ENCODE results near the gene SPATA45. TPM values are rescaled to one million over a fixed set of nuclear protein-coding genes. Genes with fewer than 3 reads are reported as not detected.

Gene SPATA45
- total and polyA plus RNA-seq, 2 donors (not counting 1 experiment from before 2014, with no cell fraction given), result 0.44 to 0.83 TPM

GRCh38 chr1:212820969-212821368 is 26.5 kb downstream of the SPATA45 start:
- Histone ChIP-seq H3K4me3 (replicated peaks in 1 of 4; ENCODE audit: control extremely low read depth in 1 of 4, insufficient read depth in 1 of 4, low read depth in 3 of 4, low read length in 4 of 4) (no peak overlapping the region), H3K9ac (ENCODE audit: insufficient read depth, low read length) (no peak overlapping the region), H3K4me1 (ENCODE audit: control insufficient read depth, extremely low read depth, insufficient read depth, low read length) (no peaks in the 10 kb centered on the region), H3K27ac (ENCODE audit: insufficient read depth, low read length) (no peak overlapping the region), H3K4me2 (ENCODE audit: extremely low read depth, insufficient read depth, low read length) (no peak overlapping the region), H3K36me3 (ENCODE audit: control insufficient read depth, insufficient read depth, low read length) (no peaks in the 10 kb centered on the region), H3K79me2 (ENCODE audit: control insufficient read depth, insufficient read depth, low read length) (no peaks in the 10 kb centered on the region), H3K27me3 (ENCODE audit: control insufficient read depth, insufficient read depth, low read length) (no peaks in the 10 kb centered on the region), H4K20me1 (ENCODE audit: control insufficient read depth, extremely low read depth, insufficient read depth, low read length) (no peaks in the 10 kb centered on the region), H2AFZ (ENCODE audit: low read length) (no peak overlapping the region), H3K9me3 (ENCODE audit: control insufficient read depth, insufficient read depth, low read depth, low read length) (no peaks in the 10 kb centered on the region)
- TF ChIP-seq EZH2 (IDR thresholded peaks at IDR 0.05; ENCODE audit: low read length, missing control alignments) (no peak), CTCF (conservative IDR thresholded peaks at IDR 0.05 in 1 of 2, IDR thresholded peaks at IDR 0.05 in 1 of 2; ENCODE audit: low read depth in 1 of 2, low read length in 2 of 2) (no peak)
- no peak for DNase-seq (ENCODE audit: low read depth in 2 of 2)

GRCh38 chr1:212819726-212820125 is 27.7 kb downstream of the SPATA45 start:
- no peaks in the 10 kb centered on the region for H3K36me3 ChIP-seq (ENCODE audit: control insufficient read depth, insufficient read depth, low read length)
- TF ChIP-seq CTCF (conservative IDR thresholded peaks at IDR 0.05 in 1 of 2, IDR thresholded peaks at IDR 0.05 in 1 of 2; ENCODE audit: low read depth in 1 of 2, low read length in 2 of 2) (no peak), EZH2 (IDR thresholded peaks at IDR 0.05; ENCODE audit: low read length, missing control alignments) (no peak)
- no peak overlapping the region for H3K27ac ChIP-seq (ENCODE audit: insufficient read depth, low read length)
- H4K20me1 ChIP-seq (ENCODE audit: control insufficient read depth, extremely low read depth, insufficient read depth, low read length), result no peaks in the 10 kb centered on the region
- H2AFZ ChIP-seq (ENCODE audit: low read length), result no peak overlapping the region
- H3K9me3 ChIP-seq (ENCODE audit: control insufficient read depth, insufficient read depth, low read depth, low read length), result no peaks in the 10 kb centered on the region
- no peaks in the 10 kb centered on the region for H3K27me3 ChIP-seq (ENCODE audit: control insufficient read depth, insufficient read depth, low read length)
- H3K9ac ChIP-seq (ENCODE audit: insufficient read depth, low read length), result no peak overlapping the region
- no peaks in the 10 kb centered on the region for H3K79me2 ChIP-seq (ENCODE audit: control insufficient read depth, insufficient read depth, low read length)
- DNase-seq (ENCODE audit: low read depth in 2 of 2), result peak in 1 of 2 donors; percentile 43
- H3K4me2 ChIP-seq (ENCODE audit: extremely low read depth, insufficient read depth, low read length), result no peak overlapping the region
- H3K4me1 ChIP-seq (ENCODE audit: control insufficient read depth, extremely low read depth, insufficient read depth, low read length), result no peaks in the 10 kb centered on the region
- no peak overlapping the region for H3K4me3 ChIP-seq (replicated peaks in 1 of 4; ENCODE audit: control extremely low read depth in 1 of 4, insufficient read depth in 1 of 4, low read depth in 3 of 4, low read length in 4 of 4)

GRCh38 chr1:212816567-212817278 is 30.7 kb downstream of the SPATA45 start:
- no peaks in the 10 kb centered on the region for H3K27me3 ChIP-seq (ENCODE audit: control insufficient read depth, insufficient read depth, low read length)
- H3K4me3 ChIP-seq (replicated peaks in 1 of 4; ENCODE audit: control extremely low read depth in 1 of 4, insufficient read depth in 1 of 4, low read depth in 3 of 4, low read length in 4 of 4), result no peak overlapping the region
- no peaks in the 10 kb centered on the region for H3K4me1 ChIP-seq (ENCODE audit: control insufficient read depth, extremely low read depth, insufficient read depth, low read length)
- DNase-seq (ENCODE audit: low read depth in 2 of 2), result peak in 1 of 2 donors; percentile 6
- H3K4me2 ChIP-seq (ENCODE audit: extremely low read depth, insufficient read depth, low read length), result no peak overlapping the region
- H3K9ac ChIP-seq (ENCODE audit: insufficient read depth, low read length), result no peak overlapping the region
- H2AFZ ChIP-seq (ENCODE audit: low read length), result no peak overlapping the region
- no peaks in the 10 kb centered on the region for H4K20me1 ChIP-seq (ENCODE audit: control insufficient read depth, extremely low read depth, insufficient read depth, low read length)
- no peak overlapping the region for H3K27ac ChIP-seq (ENCODE audit: insufficient read depth, low read length)
- no peaks in the 10 kb centered on the region for H3K36me3 ChIP-seq (ENCODE audit: control insufficient read depth, insufficient read depth, low read length)
- no peaks in the 10 kb centered on the region for H3K9me3 ChIP-seq (ENCODE audit: control insufficient read depth, insufficient read depth, low read depth, low read length)
- no peaks in the 10 kb centered on the region for H3K79me2 ChIP-seq (ENCODE audit: control insufficient read depth, insufficient read depth, low read length)
- no peak for TF ChIP-seq CTCF (conservative IDR thresholded peaks at IDR 0.05 in 1 of 2, IDR thresholded peaks at IDR 0.05 in 1 of 2; ENCODE audit: low read depth in 1 of 2, low read length in 2 of 2)
- no peak for TF ChIP-seq EZH2 (IDR thresholded peaks at IDR 0.05; ENCODE audit: low read length, missing control alignments)
